GM12878 (cell line): Measurements from ENCODE around the gene UQCRC1. TPM values are rescaled to one million over a fixed set of nuclear protein-coding genes. Genes with fewer than 3 reads are reported as not detected.
A peak's percentile ranks its signal among the peaks of the same experiment; 100 is the strongest.

ENCODE experiments used
- BACH1 ChIP-seq: fragments of 450-650 bp; IDR thresholded peaks from 2 replicates; pipeline ENCODE4 v1.6.1; 2017; ENCODE audit warnings: mild to moderate bottlenecking, borderline replicate concordance
- HDAC6 ChIP-seq: fragments of 200-600 bp; sonication (generic); IDR thresholded peaks from one replicate; pipeline ENCODE4 v1.8.0; 2017; ENCODE audit warnings: antibody characterized with exemption; ENCODE audit not compliant: unreplicated experiment
- IKZF1 ChIP-seq: fragments of 450-650 bp; conservative IDR thresholded peaks from 2 replicates; pipeline ENCODE4 v1.6.1; 2017; ENCODE audit warnings: antibody characterized with exemption, mild to moderate bottlenecking
- JUND ChIP-seq: IDR thresholded peaks from 2 replicates; pipeline ENCODE4 v1.6.1; 2012; ENCODE audit warnings: low read depth, mild to moderate bottlenecking, low read length, improper control_type of control experiment, moderate library complexity
- NR2C1 ChIP-seq: fragments of 450-650 bp; IDR thresholded peaks from 2 replicates; pipeline ENCODE4 v1.6.1; 2017; ENCODE audit warnings: antibody characterized with exemption, mild to moderate bottlenecking, moderate library complexity
- SUPT20H ChIP-seq: IDR thresholded peaks from 2 replicates; pipeline ENCODE4 v1.6.1; 2011; ENCODE audit warnings: low read depth, mild to moderate bottlenecking, low read length, moderate library complexity, borderline replicate concordance; ENCODE audit not compliant: control insufficient read depth
- ZNF384 ChIP-seq: IDR thresholded peaks from 2 replicates; pipeline ENCODE4 v1.6.1; 2012; ENCODE audit warnings: low read depth, mild to moderate bottlenecking, low read length, improper control_type of control experiment, borderline replicate concordance
- polyA plus RNA-seq, 11 experiments: library from polyadenylated mRNA; depleted of rRNA in 4 of 11; unstranded in 6 of 11; stranded (reverse) in 5 of 11; fragments of >200 nt; fragmentation: Nextera tagmentation in 4 of 11; fragmentation: Illumina TruSeq in 1 of 11; extraction: Ambion mirVana in 4 of 11; extraction: Trizol in 1 of 11; gene quantifications; 1 replicate in 1 of 11; 2 replicates in 10 of 11; pipeline versions ENCODE4 v1.2.1 to v1.2.3, GENCODE V29; 2011 to 2016; ENCODE audit warnings: inconsistent platforms in 2 of 11, missing spikeins in 2 of 11, low read depth in 1 of 11
- total RNA-seq, 4 experiments: library from RNA; depleted of rRNA in 3 of 4; stranded (reverse); fragments of >200 nt in 3 of 4; fragmentation: Illumina TruSeq in 1 of 4; extraction: Trizol in 1 of 4; gene quantifications; 2 replicates each; pipeline versions ENCODE4 v1.2.1 to v1.2.3, GENCODE V29; 2013 to 2021
- TF ChIP-seq, protein P1 (sequence below): IDR thresholded peaks from 2 replicates; pipeline ENCODE4 v1.6.1; 2012; ENCODE audit warnings: low read length, inconsistent platforms
- TF ChIP-seq, protein P2 (sequence below): IDR thresholded peaks from 2 replicates; pipeline ENCODE4 v1.6.1; 2012; ENCODE audit warnings: low read depth, low read length, improper control_type of control experiment
- TF ChIP-seq, protein P3 (sequence below): fragments of 450-650 bp; formaldehyde crosslinking; IDR thresholded peaks from 2 replicates; pipeline ENCODE4 v1.4.0; 2020; ENCODE audit warnings: mild to moderate bottlenecking, moderate library complexity
- TF ChIP-seq, protein P4 (sequence below): fragments of 450-650 bp; IDR thresholded peaks from 2 replicates; pipeline ENCODE4 v1.6.1; 2017; ENCODE audit warnings: mild to moderate bottlenecking, moderate library complexity
- TF ChIP-seq, protein P5 (sequence below): fragments of 450-650 bp; IDR thresholded peaks from 2 replicates; pipeline ENCODE4 v1.6.1; 2016; ENCODE audit warnings: mild to moderate bottlenecking
- TF ChIP-seq, protein P6 (sequence below): IDR thresholded peaks from 2 replicates; pipeline ENCODE4 v1.6.1; 2012; ENCODE audit warnings: mild to moderate bottlenecking, low read depth, low read length

Gene UQCRC1
- total and polyA plus RNA-seq, 10 of the 15 experiments (the other 5 are each of a cell fraction or from before 2014, with no cell fraction given), result 116 to 426 (median 228) TPM

DNA sequence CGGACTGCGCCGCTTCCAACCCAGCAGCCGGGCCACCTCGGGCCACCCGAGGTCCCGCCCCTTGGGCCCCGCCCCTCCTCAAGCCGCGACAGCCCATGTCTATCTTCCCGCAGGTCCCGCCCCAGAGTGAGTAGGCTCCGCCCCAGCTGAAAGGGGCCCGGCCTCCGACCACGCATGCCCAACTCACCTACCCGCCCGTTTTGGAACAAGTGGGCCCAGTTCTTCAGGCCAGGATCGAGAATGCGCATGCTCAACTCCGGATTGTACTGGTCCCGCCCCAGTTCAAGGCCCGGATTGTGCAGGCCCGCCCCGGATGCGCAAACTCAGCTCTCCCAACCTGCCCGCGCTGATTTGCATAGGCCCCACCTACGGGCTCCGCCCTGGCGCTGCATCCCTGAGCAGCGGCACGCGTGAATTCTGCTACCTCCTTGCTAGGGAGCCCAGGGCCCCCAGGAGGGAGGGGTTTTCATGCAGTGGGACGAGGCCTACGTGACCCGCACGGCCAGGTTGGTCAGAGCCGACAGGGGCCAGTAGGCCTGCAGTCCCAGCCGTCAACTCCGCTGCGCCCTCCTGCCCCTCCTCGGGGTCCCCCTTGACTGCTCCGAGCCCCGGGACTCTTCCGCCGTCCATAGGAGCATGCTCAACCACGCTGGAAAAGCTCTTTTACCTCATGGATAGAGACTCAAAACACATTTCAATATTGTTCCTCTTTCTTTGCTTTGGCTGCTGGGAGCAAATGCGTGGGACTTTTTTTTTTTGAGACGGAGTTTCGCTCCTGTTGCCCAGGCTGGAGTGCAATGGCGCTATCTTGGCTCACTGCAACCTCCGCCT lies 52.4 kb downstream of the UQCRC1 start, which contains the start of gene PFKFB4 (continued):
- TF ChIP-seq, protein P1, sequence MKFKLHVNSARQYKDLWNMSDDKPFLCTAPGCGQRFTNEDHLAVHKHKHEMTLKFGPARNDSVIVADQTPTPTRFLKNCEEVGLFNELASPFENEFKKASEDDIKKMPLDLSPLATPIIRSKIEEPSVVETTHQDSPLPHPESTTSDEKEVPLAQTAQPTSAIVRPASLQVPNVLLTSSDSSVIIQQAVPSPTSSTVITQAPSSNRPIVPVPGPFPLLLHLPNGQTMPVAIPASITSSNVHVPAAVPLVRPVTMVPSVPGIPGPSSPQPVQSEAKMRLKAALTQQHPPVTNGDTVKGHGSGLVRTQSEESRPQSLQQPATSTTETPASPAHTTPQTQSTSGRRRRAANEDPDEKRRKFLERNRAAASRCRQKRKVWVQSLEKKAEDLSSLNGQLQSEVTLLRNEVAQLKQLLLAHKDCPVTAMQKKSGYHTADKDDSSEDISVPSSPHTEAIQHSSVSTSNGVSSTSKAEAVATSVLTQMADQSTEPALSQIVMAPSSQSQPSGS, result no peak
- TF ChIP-seq BACH1 (peak; percentile 78), JUND (no peak), ZNF384 (no peak), SUPT20H (no peak), NR2C1 (no peak), IKZF1 (peak; percentile 98), HDAC6 (no peak)
- TF ChIP-seq, protein P2, sequence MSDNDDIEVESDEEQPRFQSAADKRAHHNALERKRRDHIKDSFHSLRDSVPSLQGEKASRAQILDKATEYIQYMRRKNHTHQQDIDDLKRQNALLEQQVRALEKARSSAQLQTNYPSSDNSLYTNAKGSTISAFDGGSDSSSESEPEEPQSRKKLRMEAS, result 0 out of 2 replicates have a peak, but pooled peaks have one; percentile 65
- TF ChIP-seq, protein P3, sequence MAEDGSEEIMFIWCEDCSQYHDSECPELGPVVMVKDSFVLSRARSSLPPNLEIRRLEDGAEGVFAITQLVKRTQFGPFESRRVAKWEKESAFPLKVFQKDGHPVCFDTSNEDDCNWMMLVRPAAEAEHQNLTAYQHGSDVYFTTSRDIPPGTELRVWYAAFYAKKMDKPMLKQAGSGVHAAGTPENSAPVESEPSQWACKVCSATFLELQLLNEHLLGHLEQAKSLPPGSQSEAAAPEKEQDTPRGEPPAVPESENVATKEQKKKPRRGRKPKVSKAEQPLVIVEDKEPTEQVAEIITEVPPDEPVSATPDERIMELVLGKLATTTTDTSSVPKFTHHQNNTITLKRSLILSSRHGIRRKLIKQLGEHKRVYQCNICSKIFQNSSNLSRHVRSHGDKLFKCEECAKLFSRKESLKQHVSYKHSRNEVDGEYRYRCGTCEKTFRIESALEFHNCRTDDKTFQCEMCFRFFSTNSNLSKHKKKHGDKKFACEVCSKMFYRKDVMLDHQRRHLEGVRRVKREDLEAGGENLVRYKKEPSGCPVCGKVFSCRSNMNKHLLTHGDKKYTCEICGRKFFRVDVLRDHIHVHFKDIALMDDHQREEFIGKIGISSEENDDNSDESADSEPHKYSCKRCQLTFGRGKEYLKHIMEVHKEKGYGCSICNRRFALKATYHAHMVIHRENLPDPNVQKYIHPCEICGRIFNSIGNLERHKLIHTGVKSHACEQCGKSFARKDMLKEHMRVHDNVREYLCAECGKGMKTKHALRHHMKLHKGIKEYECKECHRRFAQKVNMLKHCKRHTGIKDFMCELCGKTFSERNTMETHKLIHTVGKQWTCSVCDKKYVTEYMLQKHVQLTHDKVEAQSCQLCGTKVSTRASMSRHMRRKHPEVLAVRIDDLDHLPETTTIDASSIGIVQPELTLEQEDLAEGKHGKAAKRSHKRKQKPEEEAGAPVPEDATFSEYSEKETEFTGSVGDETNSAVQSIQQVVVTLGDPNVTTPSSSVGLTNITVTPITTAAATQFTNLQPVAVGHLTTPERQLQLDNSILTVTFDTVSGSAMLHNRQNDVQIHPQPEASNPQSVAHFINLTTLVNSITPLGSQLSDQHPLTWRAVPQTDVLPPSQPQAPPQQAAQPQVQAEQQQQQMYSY (CRISPR knock-in tag), result no peak
- TF ChIP-seq, protein P4, sequence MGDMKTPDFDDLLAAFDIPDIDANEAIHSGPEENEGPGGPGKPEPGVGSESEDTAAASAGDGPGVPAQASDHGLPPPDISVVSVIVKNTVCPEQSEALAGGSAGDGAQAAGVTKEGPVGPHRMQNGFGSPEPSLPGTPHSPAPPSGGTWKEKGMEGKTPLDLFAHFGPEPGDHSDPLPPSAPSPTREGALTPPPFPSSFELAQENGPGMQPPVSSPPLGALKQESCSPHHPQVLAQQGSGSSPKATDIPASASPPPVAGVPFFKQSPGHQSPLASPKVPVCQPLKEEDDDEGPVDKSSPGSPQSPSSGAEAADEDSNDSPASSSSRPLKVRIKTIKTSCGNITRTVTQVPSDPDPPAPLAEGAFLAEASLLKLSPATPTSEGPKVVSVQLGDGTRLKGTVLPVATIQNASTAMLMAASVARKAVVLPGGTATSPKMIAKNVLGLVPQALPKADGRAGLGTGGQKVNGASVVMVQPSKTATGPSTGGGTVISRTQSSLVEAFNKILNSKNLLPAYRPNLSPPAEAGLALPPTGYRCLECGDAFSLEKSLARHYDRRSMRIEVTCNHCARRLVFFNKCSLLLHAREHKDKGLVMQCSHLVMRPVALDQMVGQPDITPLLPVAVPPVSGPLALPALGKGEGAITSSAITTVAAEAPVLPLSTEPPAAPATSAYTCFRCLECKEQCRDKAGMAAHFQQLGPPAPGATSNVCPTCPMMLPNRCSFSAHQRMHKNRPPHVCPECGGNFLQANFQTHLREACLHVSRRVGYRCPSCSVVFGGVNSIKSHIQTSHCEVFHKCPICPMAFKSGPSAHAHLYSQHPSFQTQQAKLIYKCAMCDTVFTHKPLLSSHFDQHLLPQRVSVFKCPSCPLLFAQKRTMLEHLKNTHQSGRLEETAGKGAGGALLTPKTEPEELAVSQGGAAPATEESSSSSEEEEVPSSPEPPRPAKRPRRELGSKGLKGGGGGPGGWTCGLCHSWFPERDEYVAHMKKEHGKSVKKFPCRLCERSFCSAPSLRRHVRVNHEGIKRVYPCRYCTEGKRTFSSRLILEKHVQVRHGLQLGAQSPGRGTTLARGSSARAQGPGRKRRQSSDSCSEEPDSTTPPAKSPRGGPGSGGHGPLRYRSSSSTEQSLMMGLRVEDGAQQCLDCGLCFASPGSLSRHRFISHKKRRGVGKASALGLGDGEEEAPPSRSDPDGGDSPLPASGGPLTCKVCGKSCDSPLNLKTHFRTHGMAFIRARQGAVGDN, result peak; percentile 82
- TF ChIP-seq, protein P5, sequence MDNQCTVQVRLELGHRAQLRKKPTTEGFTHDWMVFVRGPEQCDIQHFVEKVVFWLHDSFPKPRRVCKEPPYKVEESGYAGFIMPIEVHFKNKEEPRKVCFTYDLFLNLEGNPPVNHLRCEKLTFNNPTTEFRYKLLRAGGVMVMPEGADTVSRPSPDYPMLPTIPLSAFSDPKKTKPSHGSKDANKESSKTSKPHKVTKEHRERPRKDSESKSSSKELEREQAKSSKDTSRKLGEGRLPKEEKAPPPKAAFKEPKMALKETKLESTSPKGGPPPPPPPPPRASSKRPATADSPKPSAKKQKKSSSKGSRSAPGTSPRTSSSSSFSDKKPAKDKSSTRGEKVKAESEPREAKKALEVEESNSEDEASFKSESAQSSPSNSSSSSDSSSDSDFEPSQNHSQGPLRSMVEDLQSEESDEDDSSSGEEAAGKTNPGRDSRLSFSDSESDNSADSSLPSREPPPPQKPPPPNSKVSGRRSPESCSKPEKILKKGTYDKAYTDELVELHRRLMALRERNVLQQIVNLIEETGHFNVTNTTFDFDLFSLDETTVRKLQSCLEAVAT, result peak; percentile 57; the same call in 1 of the 2 replicates
- TF ChIP-seq, protein P6, sequence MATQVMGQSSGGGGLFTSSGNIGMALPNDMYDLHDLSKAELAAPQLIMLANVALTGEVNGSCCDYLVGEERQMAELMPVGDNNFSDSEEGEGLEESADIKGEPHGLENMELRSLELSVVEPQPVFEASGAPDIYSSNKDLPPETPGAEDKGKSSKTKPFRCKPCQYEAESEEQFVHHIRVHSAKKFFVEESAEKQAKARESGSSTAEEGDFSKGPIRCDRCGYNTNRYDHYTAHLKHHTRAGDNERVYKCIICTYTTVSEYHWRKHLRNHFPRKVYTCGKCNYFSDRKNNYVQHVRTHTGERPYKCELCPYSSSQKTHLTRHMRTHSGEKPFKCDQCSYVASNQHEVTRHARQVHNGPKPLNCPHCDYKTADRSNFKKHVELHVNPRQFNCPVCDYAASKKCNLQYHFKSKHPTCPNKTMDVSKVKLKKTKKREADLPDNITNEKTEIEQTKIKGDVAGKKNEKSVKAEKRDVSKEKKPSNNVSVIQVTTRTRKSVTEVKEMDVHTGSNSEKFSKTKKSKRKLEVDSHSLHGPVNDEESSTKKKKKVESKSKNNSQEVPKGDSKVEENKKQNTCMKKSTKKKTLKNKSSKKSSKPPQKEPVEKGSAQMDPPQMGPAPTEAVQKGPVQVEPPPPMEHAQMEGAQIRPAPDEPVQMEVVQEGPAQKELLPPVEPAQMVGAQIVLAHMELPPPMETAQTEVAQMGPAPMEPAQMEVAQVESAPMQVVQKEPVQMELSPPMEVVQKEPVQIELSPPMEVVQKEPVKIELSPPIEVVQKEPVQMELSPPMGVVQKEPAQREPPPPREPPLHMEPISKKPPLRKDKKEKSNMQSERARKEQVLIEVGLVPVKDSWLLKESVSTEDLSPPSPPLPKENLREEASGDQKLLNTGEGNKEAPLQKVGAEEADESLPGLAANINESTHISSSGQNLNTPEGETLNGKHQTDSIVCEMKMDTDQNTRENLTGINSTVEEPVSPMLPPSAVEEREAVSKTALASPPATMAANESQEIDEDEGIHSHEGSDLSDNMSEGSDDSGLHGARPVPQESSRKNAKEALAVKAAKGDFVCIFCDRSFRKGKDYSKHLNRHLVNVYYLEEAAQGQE, result no peak
